HepG2 (cell line): ENCODE measurements around the gene PTGER3. TPM values are rescaled to one million over a fixed set of nuclear protein-coding genes. Genes with fewer than 3 reads are reported as not detected.

Experiments used
- ATAC-seq: fragments of 200-7000 bp; cut with Tn5 transposase; 3 replicates; pipeline ENCODE4 v1.9.1; 2020; ENCODE audit warnings: mild to moderate bottlenecking, moderate library complexity
- BruUV-seq: library from RNA; stranded (reverse); fragments of 400-500 nt; replicated peaks from 2 replicates; lab custom pipeline; 2021; lab: Mats Ljungman, UMichigan
- CTCF ChIA-PET: fragments of 300-600 bp; formaldehyde crosslinking; extraction: SDS; loops from one replicate; lab custom pipeline; 2021; ENCODE audit warnings: low total read pairs, inconsistent platforms, low intra/inter-chr PET ratio; lab: Yijun Ruan, JAX
- POLR2A ChIA-PET: fragments of 350-600 bp; sonication (Branson Sonifier 250); formaldehyde crosslinking; loops from one replicate; lab custom pipeline; 2020; ENCODE audit warnings: antibody characterized with exemption, inconsistent platforms; lab: Yijun Ruan, JAX
- DNase-seq: peaks from one replicate; pipeline ENCODE4 v3.0.0-alpha.2; 2015; ENCODE audit warnings: low spot score
- FAIRE-seq: peaks from 3 replicates; lab custom pipeline; 2011; peaks lifted over from hg19 to GRCh38; lab: Jason Lieb, UNC
- H2AFZ ChIP-seq: one replicate; pipeline ENCODE4 v1.6.1; 2011; ENCODE audit warnings: low read length, inconsistent platforms
- H3K27ac ChIP-seq: fragments of 300-600 bp; 3 replicates; pipeline ENCODE4 v1.8.0; 2011; ENCODE audit warnings: mixed run types, mild to moderate bottlenecking, mixed read lengths, low read length, inconsistent platforms; ENCODE audit not compliant: insufficient read depth; ENCODE audit errors: extremely low read length
- H3K27me3 ChIP-seq, 2 experiments: fragments of 200-600 bp in 1 of 2; 2 replicates in 1 of 2; 3 replicates in 1 of 2; pipeline versions ENCODE4 v1.6.0 to v1.8.0; 2011; ENCODE audit warnings: low read length in 2 of 2, mild to moderate bottlenecking in 2 of 2, moderate library complexity in 2 of 2, inconsistent platforms in 1 of 2; ENCODE audit not compliant: insufficient read depth in 2 of 2, control insufficient read depth in 1 of 2
- H3K36me3 ChIP-seq, 2 experiments: fragments of 200-600 bp in 1 of 2; replicated peaks in 1 of 2; 2 replicates in 1 of 2; 3 replicates in 1 of 2; pipeline versions ENCODE4 v1.5.1 to v1.8.0; 2011; ENCODE audit warnings: low read length in 2 of 2, inconsistent platforms in 1 of 2; ENCODE audit not compliant: insufficient read depth in 2 of 2, control insufficient read depth in 1 of 2
- H3K4me1 ChIP-seq: 2 replicates; pipeline ENCODE4 v1.5.1; 2012; ENCODE audit warnings: low read length, inconsistent platforms; ENCODE audit not compliant: insufficient read depth
- H3K4me2 ChIP-seq: 2 replicates; pipeline ENCODE4 v1.6.0; 2011; ENCODE audit warnings: low read depth, low read length, inconsistent platforms
- H3K4me3 ChIP-seq, 3 experiments: fragments of 200-600 bp in 1 of 3; sonication (generic), shearing (Covaris generic) in 1 of 3; replicated peaks in 1 of 3; 2 replicates each; pipeline ENCODE4 v1.5.1; 2011 to 2016; ENCODE audit warnings: low read length in 3 of 3, inconsistent platforms in 2 of 3, low read depth in 2 of 3, mild to moderate bottlenecking in 2 of 3, control low read depth in 1 of 3, mixed read lengths in 1 of 3; ENCODE audit not compliant: insufficient read depth in 1 of 3
- H3K79me2 ChIP-seq: one replicate; pipeline ENCODE4 v1.6.1; 2011; ENCODE audit warnings: low read length, inconsistent platforms; ENCODE audit not compliant: insufficient read depth
- H3K9ac ChIP-seq: 2 replicates; pipeline ENCODE4 v1.6.0; 2011; ENCODE audit warnings: mild to moderate bottlenecking, low read depth, low read length, inconsistent platforms; ENCODE audit not compliant: insufficient read depth
- H3K9me3 ChIP-seq: 2 replicates; pipeline ENCODE4 v1.5.1; 2012; ENCODE audit warnings: mild to moderate bottlenecking, low read length
- H4K20me1 ChIP-seq: 2 replicates; pipeline ENCODE4 v1.6.0; 2011; ENCODE audit warnings: inconsistent platforms, mild to moderate bottlenecking, low read length, moderate library complexity; ENCODE audit not compliant: insufficient read depth
- BCL6 ChIP-seq: IDR thresholded peaks from 2 replicates; pipeline ENCODE4 v1.6.1; 2016; ENCODE audit warnings: missing genetic modification reagents, missing compliant biosample characterization
- CEBPB ChIP-seq: IDR thresholded peaks from 2 replicates; pipeline ENCODE4 v1.6.1; 2011; ENCODE audit warnings: low read depth, low read length, improper control_type of control experiment, borderline replicate concordance
- CENPX ChIP-seq: sonication (generic); formaldehyde crosslinking; IDR thresholded peaks from 2 replicates; pipeline ENCODE4 v1.9.0; 2021; ENCODE audit warnings: mild to moderate bottlenecking, missing genetic modification reagents, moderate library complexity
- HOXA3 ChIP-seq: sonication (generic); formaldehyde crosslinking; IDR thresholded peaks from 2 replicates; pipeline ENCODE4 v1.5.0; 2020; ENCODE audit warnings: missing genetic modification reagents
- HOXA5 ChIP-seq: sonication (generic); formaldehyde crosslinking; IDR thresholded peaks from 2 replicates; pipeline ENCODE4 v1.4.0; 2020; ENCODE audit warnings: missing genetic modification reagents
- NBN ChIP-seq: fragments of 450-650 bp; conservative IDR thresholded peaks from 2 replicates; pipeline ENCODE4 v1.6.1; 2017
- NCOA1 ChIP-seq: sonication (generic); formaldehyde crosslinking; IDR thresholded peaks from 2 replicates; pipeline ENCODE4 v1.9.0; 2021; ENCODE audit warnings: missing genetic modification reagents
- NR2F6 ChIP-seq, 2 experiments: IDR thresholded peaks; 2 replicates each; pipeline ENCODE4 v1.6.1; 2016; ENCODE audit warnings: antibody characterized with exemption in 1 of 2, mild to moderate bottlenecking in 1 of 2
- POLR2G ChIP-seq: fragments of 200-400 bp; formaldehyde crosslinking; IDR thresholded peaks from 2 replicates; pipeline ENCODE4 v1.6.1; 2018; ENCODE audit warnings: mild to moderate bottlenecking, low read depth, low read length, moderate library complexity
- RBAK ChIP-seq: sonication (generic); formaldehyde crosslinking; IDR thresholded peaks from 2 replicates; pipeline ENCODE4 v1.5.1; 2020; ENCODE audit warnings: mild to moderate bottlenecking, missing genetic modification reagents
- RFX1 ChIP-seq: fragments of 450-650 bp; IDR thresholded peaks from 2 replicates; pipeline ENCODE4 v1.6.1; 2017
- SATB2 ChIP-seq: sonication (generic); formaldehyde crosslinking; IDR thresholded peaks from 2 replicates; pipeline ENCODE4 v1.5.0; 2020; ENCODE audit warnings: missing genetic modification reagents
- SPEN ChIP-seq: sonication (generic); formaldehyde crosslinking; IDR thresholded peaks from 2 replicates; pipeline ENCODE4 v1.5.1; 2020; ENCODE audit warnings: low read depth, mild to moderate bottlenecking, missing genetic modification reagents
- STAT5B ChIP-seq: sonication (generic); formaldehyde crosslinking; IDR thresholded peaks from 2 replicates; pipeline ENCODE4 v1.4.0; 2020; ENCODE audit warnings: missing genetic modification reagents
- TMF1 ChIP-seq: sonication (generic); formaldehyde crosslinking; IDR thresholded peaks from 2 replicates; pipeline ENCODE4 v1.8.1; 2022; ENCODE audit warnings: low read depth, missing genetic modification reagents
- ZBTB20 ChIP-seq: sonication (generic); formaldehyde crosslinking; IDR thresholded peaks from 2 replicates; pipeline ENCODE4 v1.8.1; 2023; ENCODE audit warnings: missing genetic modification reagents, low read depth, mild to moderate bottlenecking, borderline replicate concordance
- ZEB1 ChIP-seq: IDR thresholded peaks from 2 replicates; pipeline ENCODE4 v1.6.1; 2012; ENCODE audit warnings: mild to moderate bottlenecking, low read depth, inconsistent platforms; ENCODE audit not compliant: insufficient replicate concordance
- ZKSCAN8 ChIP-seq: IDR thresholded peaks from 2 replicates; pipeline ENCODE4 v1.6.1; 2016; ENCODE audit warnings: borderline replicate concordance, missing genetic modification reagents, missing compliant biosample characterization
- ZNF30 ChIP-seq: sonication (generic); formaldehyde crosslinking; IDR thresholded peaks from 2 replicates; pipeline ENCODE4 v1.5.0; 2020; ENCODE audit warnings: mild to moderate bottlenecking, missing genetic modification reagents
- ZNF333 ChIP-seq: sonication (generic); formaldehyde crosslinking; IDR thresholded peaks from 2 replicates; pipeline ENCODE4 v1.4.0; 2020; ENCODE audit warnings: mild to moderate bottlenecking, missing genetic modification reagents, borderline replicate concordance
- ZNF660 ChIP-seq: sonication (generic); formaldehyde crosslinking; IDR thresholded peaks from 2 replicates; pipeline ENCODE4 v1.5.1; 2020; ENCODE audit warnings: mild to moderate bottlenecking, low read depth, missing genetic modification reagents, borderline replicate concordance
- ZNF678 ChIP-seq: sonication (generic); formaldehyde crosslinking; IDR thresholded peaks from 2 replicates; pipeline ENCODE4 v1.4.0; 2020; ENCODE audit warnings: mild to moderate bottlenecking, missing genetic modification reagents
- ZNF782 ChIP-seq: sonication (generic); formaldehyde crosslinking; IDR thresholded peaks from 2 replicates; pipeline ENCODE4 v1.4.0; 2020; ENCODE audit warnings: missing genetic modification reagents, mild to moderate bottlenecking, borderline replicate concordance
- WGBS: methylation state at CpG from one replicate; pipeline ENCODE4 v1.1.6; 2017; ENCODE audit warnings: low lambda C conversion rate; 5-methylcytosine and 5-hydroxymethylcytosine counted together
- in situ Hi-C: cut with HindIII; loops from 2 replicates; pipeline ENCODE4 v1.10.0; 2017; ENCODE audit warnings: low pct_unique_long_range_greater_than_20kb; ENCODE audit not compliant: extremely low pct_ligation_motif_present
- intact Hi-C: fragments of 100-400 bp; cut with micrococcal nuclease; formaldehyde crosslinking; loops from one replicate; pipeline ENCODE4 v1.10.0; 2022; ENCODE audit not compliant: unreplicated experiment
- polyA plus RNA-seq, 8 experiments: library from polyadenylated mRNA; depleted of rRNA in 3 of 8; stranded (reverse) in 7 of 8; unstranded in 1 of 8; fragments of >200 nt; fragmentation: Illumina TruSeq in 4 of 8; extraction: Trizol in 4 of 8; gene quantifications; 2 replicates each; pipeline versions ENCODE4 v1.2.1 to v1.2.3, GENCODE V29; 2011 to 2016; ENCODE audit warnings: low read depth in 4 of 8, missing spikeins in 1 of 8, mixed read lengths in 1 of 8; ENCODE audit not compliant: insufficient read depth in 1 of 8
- total RNA-seq, 5 experiments: library from RNA; depleted of rRNA; stranded (reverse); fragments of >200 nt; fragmentation: Illumina TruSeq; extraction: Trizol; gene quantifications; 2 replicates each; pipeline ENCODE4 v1.2.3, GENCODE V29; 2016; ENCODE audit warnings: low read depth in 1 of 5
- TF ChIP-seq, protein P1 (sequence below): sonication (generic); formaldehyde crosslinking; IDR thresholded peaks from 2 replicates; pipeline ENCODE4 v1.4.0; 2020; ENCODE audit warnings: low read depth, missing genetic modification reagents
- TF ChIP-seq, protein P2 (sequence below): sonication (generic); formaldehyde crosslinking; IDR thresholded peaks from 2 replicates; pipeline ENCODE4 v1.4.0; 2020; ENCODE audit warnings: missing genetic modification reagents

PTGER3 gene
- total and polyA plus RNA-seq, 2 of the 13 experiments (the other 11 are each of a cell fraction or from before 2014, with no cell fraction given): 0.01 TPM; not detected in 1

DNA sequence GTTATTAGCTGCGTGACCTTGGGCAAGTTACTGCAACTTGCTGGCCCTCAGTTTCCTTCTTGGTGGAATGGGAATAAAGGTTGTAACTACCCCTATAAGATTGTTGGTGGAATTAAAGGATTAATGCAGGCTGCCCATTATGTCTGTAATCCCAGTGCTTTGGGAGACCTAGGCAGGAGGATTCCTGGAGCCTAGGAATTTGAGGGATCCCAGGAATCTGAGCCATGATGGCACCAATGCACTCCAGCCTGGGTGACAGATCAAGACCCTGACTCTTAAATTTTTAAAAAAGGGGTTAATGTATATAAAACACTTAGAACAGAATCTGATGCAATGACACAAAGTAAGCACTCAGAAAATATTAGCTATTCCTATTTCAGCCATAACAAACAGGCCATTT lies 67.3 kb downstream of the PTGER3 start (continued):
- TF ChIP-seq, protein P1, sequence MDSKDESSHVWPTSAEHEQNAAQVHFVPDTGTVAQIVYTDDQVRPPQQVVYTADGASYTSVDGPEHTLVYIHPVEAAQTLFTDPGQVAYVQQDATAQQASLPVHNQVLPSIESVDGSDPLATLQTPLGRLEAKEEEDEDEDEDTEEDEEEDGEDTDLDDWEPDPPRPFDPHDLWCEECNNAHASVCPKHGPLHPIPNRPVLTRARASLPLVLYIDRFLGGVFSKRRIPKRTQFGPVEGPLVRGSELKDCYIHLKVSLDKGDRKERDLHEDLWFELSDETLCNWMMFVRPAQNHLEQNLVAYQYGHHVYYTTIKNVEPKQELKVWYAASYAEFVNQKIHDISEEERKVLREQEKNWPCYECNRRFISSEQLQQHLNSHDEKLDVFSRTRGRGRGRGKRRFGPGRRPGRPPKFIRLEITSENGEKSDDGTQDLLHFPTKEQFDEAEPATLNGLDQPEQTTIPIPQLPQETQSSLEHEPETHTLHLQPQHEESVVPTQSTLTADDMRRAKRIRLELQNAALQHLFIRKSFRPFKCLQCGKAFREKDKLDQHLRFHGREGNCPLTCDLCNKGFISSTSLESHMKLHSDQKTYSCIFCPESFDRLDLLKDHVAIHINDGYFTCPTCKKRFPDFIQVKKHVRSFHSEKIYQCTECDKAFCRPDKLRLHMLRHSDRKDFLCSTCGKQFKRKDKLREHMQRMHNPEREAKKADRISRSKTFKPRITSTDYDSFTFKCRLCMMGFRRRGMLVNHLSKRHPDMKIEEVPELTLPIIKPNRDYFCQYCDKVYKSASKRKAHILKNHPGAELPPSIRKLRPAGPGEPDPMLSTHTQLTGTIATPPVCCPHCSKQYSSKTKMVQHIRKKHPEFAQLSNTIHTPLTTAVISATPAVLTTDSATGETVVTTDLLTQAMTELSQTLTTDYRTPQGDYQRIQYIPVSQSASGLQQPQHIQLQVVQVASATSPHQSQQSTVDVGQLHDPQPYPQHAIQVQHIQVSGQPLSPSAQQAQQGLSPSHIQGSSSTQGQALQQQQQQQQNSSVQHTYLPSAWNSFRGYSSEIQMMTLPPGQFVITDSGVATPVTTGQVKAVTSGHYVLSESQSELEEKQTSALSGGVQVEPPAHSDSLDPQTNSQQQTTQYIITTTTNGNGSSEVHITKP (CRISPR knock-in tag): no peak
- TF ChIP-seq CEBPB: no peak
- TF ChIP-seq BCL6 (CRISPR knock-in tag): no peak
- no peak for TF ChIP-seq TMF1 (CRISPR knock-in tag)
- TF ChIP-seq NCOA1: no peak
- TF ChIP-seq RFX1: no peak
- no peak for TF ChIP-seq ZBTB20
- no peak for TF ChIP-seq ZNF782 (CRISPR knock-in tag)
- no peak for TF ChIP-seq HOXA3 (CRISPR knock-in tag)
- no peak for TF ChIP-seq ZEB1
- no peak for TF ChIP-seq POLR2G
- TF ChIP-seq NR2F6 (IDR thresholded peaks at IDR 0.05): no peak
- TF ChIP-seq NR2F6 (CRISPR knock-in tag; IDR thresholded peaks at IDR 0.05): no peak
- no peak for TF ChIP-seq SATB2 (CRISPR knock-in tag)

DNA sequence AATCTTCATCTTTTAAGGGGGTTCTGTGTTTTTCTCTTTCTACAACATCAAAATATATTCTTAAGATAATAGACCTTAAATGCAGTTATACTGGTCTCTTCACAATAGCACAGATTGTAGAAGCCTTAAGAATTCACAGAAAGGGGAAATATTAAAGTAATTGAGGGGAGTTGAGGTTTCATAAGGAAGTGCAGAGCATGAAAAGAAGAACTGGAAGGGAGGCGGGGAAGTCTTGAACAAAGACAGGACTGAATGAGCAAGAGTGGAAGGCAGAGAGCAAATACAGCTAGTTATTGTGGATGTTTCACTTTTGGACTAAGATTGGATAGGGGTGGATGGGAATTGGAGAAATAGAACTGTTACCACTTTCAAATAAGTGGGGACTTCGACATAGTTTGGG lies 67.7 kb downstream of the PTGER3 start:
- H3K27ac ChIP-seq: no peak overlapping the region
- no peak overlapping the region for H2AFZ ChIP-seq
- intact Hi-C loops (no loop called here), in situ Hi-C loops (no loop called here)
- no TSS peak for BruUV-seq
- FAIRE-seq (no peak), ATAC-seq (no peak), DNase-seq (no peak)
- no peak overlapping the region for H3K9ac ChIP-seq
- no peak for TF ChIP-seq SPEN (CRISPR knock-in tag)
- no peak for TF ChIP-seq ZKSCAN8 (CRISPR knock-in tag)
- TF ChIP-seq STAT5B (CRISPR knock-in tag): no peak
- TF ChIP-seq, protein P2, sequence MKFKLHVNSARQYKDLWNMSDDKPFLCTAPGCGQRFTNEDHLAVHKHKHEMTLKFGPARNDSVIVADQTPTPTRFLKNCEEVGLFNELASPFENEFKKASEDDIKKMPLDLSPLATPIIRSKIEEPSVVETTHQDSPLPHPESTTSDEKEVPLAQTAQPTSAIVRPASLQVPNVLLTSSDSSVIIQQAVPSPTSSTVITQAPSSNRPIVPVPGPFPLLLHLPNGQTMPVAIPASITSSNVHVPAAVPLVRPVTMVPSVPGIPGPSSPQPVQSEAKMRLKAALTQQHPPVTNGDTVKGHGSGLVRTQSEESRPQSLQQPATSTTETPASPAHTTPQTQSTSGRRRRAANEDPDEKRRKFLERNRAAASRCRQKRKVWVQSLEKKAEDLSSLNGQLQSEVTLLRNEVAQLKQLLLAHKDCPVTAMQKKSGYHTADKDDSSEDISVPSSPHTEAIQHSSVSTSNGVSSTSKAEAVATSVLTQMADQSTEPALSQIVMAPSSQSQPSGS (CRISPR knock-in tag): no peak
- TF ChIP-seq ZNF678: no peak
- no peak for TF ChIP-seq RBAK (CRISPR knock-in tag)
- TF ChIP-seq ZNF660 (CRISPR knock-in tag): no peak
- no peak for TF ChIP-seq NBN
- TF ChIP-seq ZNF30 (CRISPR knock-in tag): no peak
- no peak for TF ChIP-seq HOXA5 (CRISPR knock-in tag)
- no peak for TF ChIP-seq ZNF333 (CRISPR knock-in tag)
- TF ChIP-seq CENPX: no peak
- no peaks in the 10 kb centered on the region for H3K27me3 ChIP-seq
- WGBS: 22% methylated on average over 2 of the region's 2 CpGs
- H3K4me2 ChIP-seq: no peak overlapping the region
- no peak overlapping the region for H3K4me3 ChIP-seq
- POLR2A ChIA-PET: no interaction called here
- H4K20me1 ChIP-seq: no peaks in the 10 kb centered on the region
- no peaks in the 10 kb centered on the region for H3K79me2 ChIP-seq
- no peaks in the 10 kb centered on the region for H3K36me3 ChIP-seq
- no peaks in the 10 kb centered on the region for H3K9me3 ChIP-seq
- no peaks in the 10 kb centered on the region for H3K4me1 ChIP-seq
- CTCF ChIA-PET: no interaction called here
